Epithelial cell of alveolus of lung (primary cell): ENCODE results near the gene WNT8A. TPM values are rescaled to one million over a fixed set of nuclear protein-coding genes. Genes with fewer than 3 reads are reported as not detected.

Source experiments
- total RNA-seq: library from RNA; depleted of rRNA; stranded (reverse); fragments of >200 nt; gene quantifications from 2 replicates; pipeline ENCODE4 v1.2.1, GENCODE V29; 2015

WNT8A gene, protein sequence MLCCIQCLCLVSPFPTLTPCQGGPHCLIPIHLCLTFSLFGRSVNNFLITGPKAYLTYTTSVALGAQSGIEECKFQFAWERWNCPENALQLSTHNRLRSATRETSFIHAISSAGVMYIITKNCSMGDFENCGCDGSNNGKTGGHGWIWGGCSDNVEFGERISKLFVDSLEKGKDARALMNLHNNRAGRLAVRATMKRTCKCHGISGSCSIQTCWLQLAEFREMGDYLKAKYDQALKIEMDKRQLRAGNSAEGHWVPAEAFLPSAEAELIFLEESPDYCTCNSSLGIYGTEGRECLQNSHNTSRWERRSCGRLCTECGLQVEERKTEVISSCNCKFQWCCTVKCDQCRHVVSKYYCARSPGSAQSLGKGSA
- total RNA-seq = not detected in 2 replicates

DNA sequence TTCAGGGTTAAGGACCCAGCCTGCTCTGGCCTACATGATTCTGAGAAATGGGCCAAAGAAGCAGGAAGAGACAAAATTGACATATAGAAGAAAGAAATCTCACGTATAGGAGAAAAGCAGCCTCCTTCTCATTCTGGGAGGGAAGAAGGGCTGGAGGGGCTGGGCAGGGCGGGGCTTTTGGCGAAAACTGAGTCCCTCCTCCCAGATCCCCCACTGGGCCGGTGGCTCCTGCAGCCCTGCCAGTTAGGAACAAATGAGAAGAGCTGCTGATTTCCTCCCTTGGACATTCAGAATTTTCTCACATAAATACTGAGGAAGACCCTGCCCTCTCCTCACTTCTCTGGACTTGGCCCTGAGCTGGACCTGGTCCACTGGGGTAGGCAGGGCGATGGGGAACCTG, at the start of gene WNT8A:
WNT8A (plus strand) TSS at position 332 of the 400 bp plus-strand sequence. CDS start 95 bp downstream, outside the sequence.

DNA sequence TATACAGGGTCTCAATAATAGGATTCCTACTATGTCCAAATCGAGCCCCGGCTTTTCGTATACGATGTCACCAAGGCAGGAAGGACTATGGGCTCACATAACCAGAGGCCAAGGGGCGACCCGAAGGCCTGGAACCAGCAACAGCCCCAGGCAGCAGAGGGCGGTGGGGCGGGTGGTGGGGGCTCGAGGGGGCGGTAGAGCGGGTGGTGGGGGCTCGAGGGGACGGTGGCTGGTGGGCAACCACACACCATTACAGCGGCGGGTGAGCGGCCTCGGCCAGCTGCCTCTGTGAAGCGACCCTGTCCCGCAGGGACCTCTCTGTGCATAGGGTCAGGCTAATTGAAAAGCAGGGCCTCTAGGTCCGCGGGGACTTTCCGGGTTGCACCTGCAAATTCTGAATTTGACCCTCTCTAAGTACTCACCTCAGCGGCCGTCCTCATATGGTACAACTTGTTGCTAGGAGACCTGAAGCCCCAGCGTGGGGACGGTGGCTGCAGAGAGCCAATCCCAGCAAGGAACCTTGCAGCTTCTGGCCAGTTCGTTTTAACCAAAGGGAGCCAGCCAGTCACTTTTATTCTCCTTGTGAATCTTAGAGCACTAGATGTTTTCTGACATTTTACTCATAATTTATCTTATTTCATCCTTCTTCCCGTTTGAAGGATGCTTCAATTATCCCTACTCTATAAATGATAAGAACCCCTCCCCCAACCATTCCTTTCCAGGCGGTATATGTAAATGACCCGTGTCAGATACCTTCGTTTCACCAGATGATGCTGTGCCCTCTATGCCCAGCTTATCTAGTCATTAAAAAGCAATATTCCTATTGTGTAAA, 55.3 kb downstream of the WNT8A start, which contains the start of gene NME5:
NME5 (minus strand) TSS at position 480 of the 832 bp plus-strand sequence. CDS start 648 bp downstream, outside the sequence.

Other genes starting within 250 kb of the WNT8A start
- gene MYOT, start 216.2 kb upstream of the WNT8A start, total RNA-seq = not detected in 2 replicates
- gene PKD2L2, start 194.6 kb upstream of the WNT8A start, total RNA-seq = not detected in 2 replicates
- 5.6 and 9.7 TPM in 2 replicates for gene FAM13B, start 51.0 kb upstream of the WNT8A start, total RNA-seq
- gene NME5, start 55.4 kb downstream of the WNT8A start, total RNA-seq = 1.4 and 1.7 TPM in 2 replicates
- 20.0 and 68.6 TPM in 2 replicates for gene BRD8, start 94.6 kb downstream of the WNT8A start, total RNA-seq
- 35.4 and 44.1 TPM in 2 replicates for gene KIF20A, start 95.1 kb downstream of the WNT8A start, total RNA-seq
- 16.8 and 19.7 TPM in 2 replicates for gene CDC23, start 129.3 kb downstream of the WNT8A start, total RNA-seq
- gene GFRA3, start 190.6 kb downstream of the WNT8A start, total RNA-seq = not detected in 2 replicates
- gene CDC25C, start 247.8 kb downstream of the WNT8A start, total RNA-seq = 8.5 and 11.1 TPM in 2 replicates